ENCODE data around the gene HTR2A.

- TF ChIP-seq CTCF (IDR thresholded peaks at IDR 0.05 in 2 of 3, conservative IDR thresholded peaks at IDR 0.05 in 1 of 3; ENCODE audit: borderline replicate concordance in 1 of 3, insufficient read depth in 1 of 3, low read depth in 2 of 3, low read length in 2 of 3) (no peak), REST (IDR thresholded peaks at IDR 0.05; ENCODE audit: low read depth) (no peak), POLR2A (IDR thresholded peaks at IDR 0.05; ENCODE audit: borderline replicate concordance, extremely low read depth, insufficient read depth, insufficient read length) (no peak), CEBPB (IDR thresholded peaks at IDR 0.05; ENCODE audit: low read depth) (no peak)
Observed at GRCh38 chr13:46901721-46902120, 4.9 kb upstream of the HTR2A start.
